Fibroblast of lung (primary cell): ENCODE data around the gene PILRB.
"Not testable (repeated sequence)": the region's sequence is repeated elsewhere in the genome, so short reads cannot be mapped to it uniquely, and the experiment has no call there.

ENCODE experiments used
- EZH2 ChIP-seq: IDR thresholded peaks from 2 replicates; pipeline ENCODE4 v1.5.1; 2012; ENCODE audit warnings: low read length, control low read depth, mild to moderate bottlenecking; ENCODE audit errors: missing control alignments
- TF ChIP-seq, protein P1 (sequence below), 2 donors: IDR thresholded peaks in 1 of 2; conservative IDR thresholded peaks in 1 of 2; 1 replicate in 1 of 2; 2 replicates in 1 of 2; pipeline ENCODE4 v1.5.1; 2011 to 2012; ENCODE audit warnings: low read length in 2 of 2, control low read depth in 1 of 2, inconsistent platforms in 1 of 2, low read depth in 1 of 2, mild to moderate bottlenecking in 1 of 2

DNA sequence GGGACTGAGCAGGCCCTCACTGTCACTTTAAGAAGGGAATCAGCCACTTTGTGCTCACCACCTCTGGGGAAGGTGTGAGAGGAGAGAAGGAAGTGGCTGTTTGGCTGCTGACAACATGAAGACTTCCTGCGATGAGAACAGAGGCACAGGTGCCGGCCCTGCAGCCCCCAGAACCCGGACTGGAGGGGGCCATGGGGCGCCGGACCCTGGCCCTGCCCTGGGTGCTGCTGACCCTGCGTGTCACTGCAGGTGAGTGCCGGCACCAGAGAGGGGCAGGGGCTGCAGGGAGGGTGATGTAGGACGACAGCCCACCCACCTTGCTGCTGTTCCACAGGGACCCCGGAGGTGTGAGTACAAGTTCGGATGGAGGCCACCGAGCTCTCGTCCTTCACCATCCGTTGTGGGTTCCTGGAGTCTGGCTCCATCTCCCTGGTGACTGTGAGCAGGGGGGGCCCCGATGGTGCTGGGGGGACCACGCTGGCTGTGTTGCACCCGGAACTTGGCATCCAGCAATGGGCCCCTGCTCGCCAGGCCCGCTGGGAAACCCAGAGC is 5.6 kb upstream of the PILRB start:
- TF ChIP-seq EZH2 = not testable (repeated sequence)
- TF ChIP-seq, protein P1, sequence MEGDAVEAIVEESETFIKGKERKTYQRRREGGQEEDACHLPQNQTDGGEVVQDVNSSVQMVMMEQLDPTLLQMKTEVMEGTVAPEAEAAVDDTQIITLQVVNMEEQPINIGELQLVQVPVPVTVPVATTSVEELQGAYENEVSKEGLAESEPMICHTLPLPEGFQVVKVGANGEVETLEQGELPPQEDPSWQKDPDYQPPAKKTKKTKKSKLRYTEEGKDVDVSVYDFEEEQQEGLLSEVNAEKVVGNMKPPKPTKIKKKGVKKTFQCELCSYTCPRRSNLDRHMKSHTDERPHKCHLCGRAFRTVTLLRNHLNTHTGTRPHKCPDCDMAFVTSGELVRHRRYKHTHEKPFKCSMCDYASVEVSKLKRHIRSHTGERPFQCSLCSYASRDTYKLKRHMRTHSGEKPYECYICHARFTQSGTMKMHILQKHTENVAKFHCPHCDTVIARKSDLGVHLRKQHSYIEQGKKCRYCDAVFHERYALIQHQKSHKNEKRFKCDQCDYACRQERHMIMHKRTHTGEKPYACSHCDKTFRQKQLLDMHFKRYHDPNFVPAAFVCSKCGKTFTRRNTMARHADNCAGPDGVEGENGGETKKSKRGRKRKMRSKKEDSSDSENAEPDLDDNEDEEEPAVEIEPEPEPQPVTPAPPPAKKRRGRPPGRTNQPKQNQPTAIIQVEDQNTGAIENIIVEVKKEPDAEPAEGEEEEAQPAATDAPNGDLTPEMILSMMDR (conservative IDR thresholded peaks at IDR 0.05 in 1 of 2, IDR thresholded peaks at IDR 0.05 in 1 of 2; ENCODE audit: low read depth in 1 of 2, low read length in 2 of 2) = not testable (repeated sequence)
